Immature natural killer cell (primary cell): ENCODE measurements around the gene TCF7L2. TPM values are rescaled to one million over a fixed set of nuclear protein-coding genes. Genes with fewer than 3 reads are reported as not detected.

Source experiments
- DNase-seq, 3 donors: peaks; one replicate each; pipeline ENCODE4 v3.0.0; 2022; ENCODE audit warnings: mixed read lengths in 1 of 3
- H3K27ac Mint-ChIP-seq, 6 donors: one replicate each; pipeline ENCODE4 v1.8.0; 2020; ENCODE audit warnings: mixed read lengths in 6 of 6, mild to moderate bottlenecking in 5 of 6, inconsistent platforms in 4 of 6, moderate library complexity in 3 of 6
- H3K27me3 Mint-ChIP-seq, 3 donors: one replicate each; pipeline ENCODE4 v1.8.0; 2020 to 2021; ENCODE audit warnings: low read depth in 3 of 3, mild to moderate bottlenecking in 3 of 3, mixed read lengths in 3 of 3, moderate library complexity in 3 of 3, inconsistent platforms in 1 of 3
- H3K36me3 Mint-ChIP-seq, 3 donors: one replicate each; pipeline ENCODE4 v1.8.0; 2020; ENCODE audit warnings: mixed read lengths in 3 of 3, inconsistent platforms in 2 of 3, mild to moderate bottlenecking in 2 of 3
- H3K4me1 Mint-ChIP-seq, 2 donors: one replicate each; pipeline ENCODE4 v1.8.0; 2020; ENCODE audit warnings: inconsistent platforms in 2 of 2, mild to moderate bottlenecking in 2 of 2, mixed read lengths in 2 of 2, moderate library complexity in 1 of 2
- H3K4me3 Mint-ChIP-seq, 5 donors: one replicate each; pipeline ENCODE4 v1.8.0; 2020; ENCODE audit warnings: mild to moderate bottlenecking in 5 of 5, mixed read lengths in 5 of 5, inconsistent platforms in 3 of 5, moderate library complexity in 3 of 5
- H3K9me3 Mint-ChIP-seq, 6 donors: one replicate each; pipeline ENCODE4 v1.8.0; 2020; ENCODE audit warnings: mild to moderate bottlenecking in 6 of 6, mixed read lengths in 6 of 6, inconsistent platforms in 4 of 6, moderate library complexity in 3 of 6
- polyA plus RNA-seq, 3 donors: library from polyadenylated mRNA; unstranded; fragments of 300-500 nt; fragmentation: Illumina TruSeq; gene quantifications; one replicate each; pipeline ENCODE4 v1.2.3, GENCODE V29; 2021

Gene TCF7L2
- polyA plus RNA-seq, 3 donors from 2014 or later = 0.83 to 1.8 TPM; not detected in 1

GRCh38 chr10:113128450-113129070 lies 178.5 kb downstream of the TCF7L2 start:
- H3K4me3 Mint-ChIP-seq = no peak overlapping the region
- no peak overlapping the region for H3K27ac Mint-ChIP-seq
- H3K36me3 Mint-ChIP-seq = no peaks in the 10 kb centered on the region
- peaks cover 6 to 7% of the 10 kb centered on the region in 2 donors for H3K4me1 Mint-ChIP-seq
- H3K27me3 Mint-ChIP-seq = peaks cover 4 to 11% (median 9%) of the 10 kb centered on the region in 3 donors
- DNase-seq = no peak
- H3K9me3 Mint-ChIP-seq = no peaks in the 10 kb centered on the region

- no peak for DNase-seq
- H3K9me3 Mint-ChIP-seq = no peaks in the 10 kb centered on the region
- H3K4me1 Mint-ChIP-seq = peaks cover 6 to 7% of the 10 kb centered on the region in 2 donors
- no peak overlapping the region for H3K4me3 Mint-ChIP-seq
- H3K36me3 Mint-ChIP-seq = no peaks in the 10 kb centered on the region
- no peak overlapping the region for H3K27ac Mint-ChIP-seq
- peaks cover 4 to 11% (median 9%) of the 10 kb centered on the region in 3 donors for H3K27me3 Mint-ChIP-seq
These were observed 179.1 kb downstream of the TCF7L2 start for GRCh38 chr10:113129117-113129516.

- Mint-ChIP-seq H3K27ac (no peak overlapping the region), H3K9me3 (peaks cover 0 to 2% (median 0%) of the 10 kb centered on the region in 6 donors), H3K36me3 (no peaks in the 10 kb centered on the region), H3K27me3 (peaks cover 4 to 9% (median 6%) of the 10 kb centered on the region in 3 donors), H3K4me1 (peaks cover 6 to 7% of the 10 kb centered on the region in 2 donors), H3K4me3 (no peak overlapping the region)
- no peak for DNase-seq
These were observed 180.1 kb downstream of the TCF7L2 start for GRCh38 chr10:113130014-113130641.

DNA sequence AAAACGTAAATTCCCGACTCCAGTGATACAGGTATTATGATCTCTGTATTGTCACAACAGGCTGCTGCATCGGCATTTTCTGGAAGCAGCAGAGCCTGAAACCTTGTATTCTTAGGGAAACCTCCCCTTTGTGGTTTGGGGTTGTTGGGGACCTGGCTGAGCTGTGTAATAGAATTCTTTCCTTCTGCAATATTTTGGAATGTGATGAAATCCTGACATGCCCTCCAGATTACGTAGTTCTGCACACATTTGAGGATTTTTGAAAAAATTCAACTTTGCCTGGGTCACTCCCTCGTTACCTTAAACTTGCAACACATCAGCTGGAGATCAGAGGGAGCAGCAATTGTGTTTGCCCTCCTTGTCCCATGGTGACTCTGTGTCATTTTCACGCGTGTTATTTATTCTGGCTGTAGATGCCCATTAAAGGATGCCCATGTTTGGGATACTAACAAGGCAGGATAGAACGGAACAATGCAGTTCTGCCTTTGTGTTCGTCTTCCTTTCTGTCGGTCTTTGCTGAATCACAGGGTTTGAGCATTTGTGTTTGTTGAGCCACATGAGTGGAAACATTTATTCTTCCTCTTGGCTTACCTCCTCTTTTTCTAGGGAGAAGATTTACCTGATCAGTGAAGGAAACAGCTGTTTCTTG lies 181.7 kb downstream of the TCF7L2 start:
- H3K27ac Mint-ChIP-seq = no peak overlapping the region
- H3K4me3 Mint-ChIP-seq = no peak overlapping the region
- no peaks in the 10 kb centered on the region for H3K36me3 Mint-ChIP-seq
- no peaks in the 10 kb centered on the region for H3K4me1 Mint-ChIP-seq
- no peak for DNase-seq
- peaks cover 4% of the 10 kb centered on the region in 3 donors for H3K27me3 Mint-ChIP-seq
- peaks cover 0 to 2% (median 0%) of the 10 kb centered on the region in 6 donors for H3K9me3 Mint-ChIP-seq

GRCh38 chr10:113132591-113133121 lies 182.6 kb downstream of the TCF7L2 start:
- no peak for DNase-seq
- peaks cover 0 to 2% (median 0%) of the 10 kb centered on the region in 6 donors for H3K9me3 Mint-ChIP-seq
- peaks cover 1 to 4% (median 4%) of the 10 kb centered on the region in 3 donors for H3K27me3 Mint-ChIP-seq
- no peak overlapping the region for H3K4me3 Mint-ChIP-seq
- H3K4me1 Mint-ChIP-seq = no peaks in the 10 kb centered on the region
- no peak overlapping the region for H3K27ac Mint-ChIP-seq
- no peaks in the 10 kb centered on the region for H3K36me3 Mint-ChIP-seq

DNA sequence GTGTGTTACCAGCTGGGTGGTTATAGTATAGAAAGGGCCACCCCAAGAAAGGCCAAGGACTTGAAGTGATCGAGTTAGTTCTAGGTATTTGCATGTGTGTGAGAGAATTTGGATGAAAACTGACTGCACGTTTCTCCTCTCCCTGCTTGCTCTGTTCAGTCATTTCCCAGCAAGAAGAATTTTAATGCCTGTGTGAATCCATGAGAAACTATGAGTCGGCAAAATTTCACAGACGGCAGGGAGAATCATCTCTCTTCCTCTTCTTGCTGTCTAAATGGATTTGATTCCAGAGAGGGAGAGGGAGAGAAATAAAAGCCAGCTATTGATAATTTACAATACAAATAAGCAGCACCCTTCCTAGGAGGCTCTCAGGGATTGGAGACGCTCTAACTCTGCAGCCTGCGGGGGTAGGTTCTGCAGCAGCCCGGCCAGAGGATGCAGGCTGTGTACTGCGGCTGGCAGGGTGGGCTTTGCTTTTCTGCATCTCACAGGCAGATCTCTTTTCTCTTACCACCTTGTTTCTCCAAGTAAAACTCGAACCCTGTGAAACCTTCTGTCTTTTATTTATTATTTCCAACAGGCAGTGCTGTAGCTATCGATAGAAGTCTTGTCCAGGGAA lies 183.6 kb downstream of the TCF7L2 start:
- Mint-ChIP-seq H3K27me3 (peaks cover 1 to 4% (median 2%) of the 10 kb centered on the region in 3 donors), H3K4me1 (no peaks in the 10 kb centered on the region), H3K9me3 (peaks cover 0 to 2% (median 0%) of the 10 kb centered on the region in 6 donors), H3K36me3 (no peaks in the 10 kb centered on the region), H3K4me3 (no peak overlapping the region), H3K27ac (no peak overlapping the region)
- no peak for DNase-seq

DNA sequence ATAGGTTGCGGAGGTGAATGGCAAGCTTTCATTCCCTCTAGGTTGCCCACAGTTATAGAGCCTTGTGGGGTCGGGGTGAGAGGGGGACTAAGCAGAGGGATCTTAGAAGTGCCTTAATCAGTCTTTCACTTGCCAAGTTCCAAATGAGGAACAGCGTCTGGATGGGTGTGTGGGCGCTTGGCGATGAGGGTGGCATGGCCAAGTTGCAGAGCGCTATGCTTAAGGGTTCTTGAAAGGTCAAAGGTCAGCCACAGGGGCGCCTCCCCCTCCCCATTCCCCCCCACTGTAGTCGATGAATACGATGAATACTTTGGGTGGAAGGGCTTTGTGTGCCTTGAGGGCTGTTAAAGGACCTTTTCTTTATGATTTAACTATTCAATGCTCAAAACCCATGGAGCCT lies 185.0 kb downstream of the TCF7L2 start:
- no peak for DNase-seq
- Mint-ChIP-seq H3K9me3 (peaks cover 0 to 2% (median 0%) of the 10 kb centered on the region in 6 donors), H3K4me1 (no peaks in the 10 kb centered on the region), H3K36me3 (no peaks in the 10 kb centered on the region), H3K27me3 (peaks cover 0 to 2% (median under 1%) of the 10 kb centered on the region in 3 donors), H3K27ac (no peak overlapping the region), H3K4me3 (no peak overlapping the region)

- Mint-ChIP-seq H3K9me3 (peaks cover 0 to 2% (median 0%) of the 10 kb centered on the region in 6 donors), H3K27me3 (peaks cover 0 to 2% (median 1%) of the 10 kb centered on the region in 3 donors), H3K36me3 (peaks cover 0 to 1% (median 0%) of the 10 kb centered on the region in 3 donors), H3K27ac (no peak overlapping the region), H3K4me3 (no peak overlapping the region), H3K4me1 (no peaks in the 10 kb centered on the region)
- DNase-seq = no peak
These were observed 188.1 kb downstream of the TCF7L2 start for GRCh38 chr10:113137941-113138685.

GRCh38 chr10:113138937-113139585 lies 189.0 kb downstream of the TCF7L2 start:
- Mint-ChIP-seq H3K27me3 (peaks cover 0 to 2% (median 0%) of the 10 kb centered on the region in 3 donors), H3K27ac (no peak overlapping the region), H3K9me3 (peaks cover 0 to 2% (median 0%) of the 10 kb centered on the region in 6 donors), H3K36me3 (peaks cover 0 to 4% (median 0%) of the 10 kb centered on the region in 3 donors), H3K4me3 (no peak overlapping the region), H3K4me1 (no peaks in the 10 kb centered on the region)
- DNase-seq = no peak

DNA sequence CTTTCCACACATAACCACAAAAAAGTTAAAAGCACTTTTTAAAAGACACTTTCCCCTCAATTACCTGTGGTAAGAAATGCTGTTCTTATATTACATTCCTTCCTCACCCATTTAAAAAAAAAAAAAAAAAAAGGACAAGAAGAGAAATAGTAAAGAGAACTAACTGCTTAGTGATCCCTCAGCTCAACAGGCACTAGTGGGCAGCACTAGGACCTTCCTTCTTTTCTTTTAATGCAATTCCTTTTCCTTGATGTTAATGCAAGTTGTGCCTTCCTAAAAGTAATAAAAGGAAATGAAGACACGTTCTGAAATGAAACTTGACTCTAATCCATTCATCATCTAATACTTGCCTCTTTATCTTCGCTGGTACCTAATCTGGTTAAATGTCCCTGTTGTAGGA lies 189.7 kb downstream of the TCF7L2 start:
- H3K27me3 Mint-ChIP-seq = peaks cover 0 to 2% (median 0%) of the 10 kb centered on the region in 3 donors
- H3K4me1 Mint-ChIP-seq = no peaks in the 10 kb centered on the region
- DNase-seq = no peak
- no peak overlapping the region for H3K27ac Mint-ChIP-seq
- H3K4me3 Mint-ChIP-seq = no peak overlapping the region
- H3K36me3 Mint-ChIP-seq = peaks cover 0 to 4% (median 0%) of the 10 kb centered on the region in 3 donors
- peaks cover 0 to 2% (median 0%) of the 10 kb centered on the region in 6 donors for H3K9me3 Mint-ChIP-seq

GRCh38 chr10:113140143-113141011 lies 190.3 kb downstream of the TCF7L2 start:
- Mint-ChIP-seq H3K9me3 (no peaks in the 10 kb centered on the region), H3K4me3 (no peak overlapping the region), H3K27me3 (peaks cover 0 to 2% (median 0%) of the 10 kb centered on the region in 3 donors)

More at GRCh38 chr10:113140143-113141011, 190.3 kb downstream of the TCF7L2 start:
- no peak for DNase-seq
- Mint-ChIP-seq H3K4me1 (no peaks in the 10 kb centered on the region), H3K27ac (no peak overlapping the region), H3K36me3 (peaks cover 0 to 4% (median 4%) of the 10 kb centered on the region in 3 donors)
